ENCODE measurements around the gene MTUS2.

The MTUS2 gene

GRCh38 chr13:29532116-29532515 is 712.0 kb downstream of the MTUS2 start:
- no peak overlapping the region for H3K4me3 ChIP-seq (ENCODE audit: low read depth, low read length)
- TF ChIP-seq, protein P1, sequence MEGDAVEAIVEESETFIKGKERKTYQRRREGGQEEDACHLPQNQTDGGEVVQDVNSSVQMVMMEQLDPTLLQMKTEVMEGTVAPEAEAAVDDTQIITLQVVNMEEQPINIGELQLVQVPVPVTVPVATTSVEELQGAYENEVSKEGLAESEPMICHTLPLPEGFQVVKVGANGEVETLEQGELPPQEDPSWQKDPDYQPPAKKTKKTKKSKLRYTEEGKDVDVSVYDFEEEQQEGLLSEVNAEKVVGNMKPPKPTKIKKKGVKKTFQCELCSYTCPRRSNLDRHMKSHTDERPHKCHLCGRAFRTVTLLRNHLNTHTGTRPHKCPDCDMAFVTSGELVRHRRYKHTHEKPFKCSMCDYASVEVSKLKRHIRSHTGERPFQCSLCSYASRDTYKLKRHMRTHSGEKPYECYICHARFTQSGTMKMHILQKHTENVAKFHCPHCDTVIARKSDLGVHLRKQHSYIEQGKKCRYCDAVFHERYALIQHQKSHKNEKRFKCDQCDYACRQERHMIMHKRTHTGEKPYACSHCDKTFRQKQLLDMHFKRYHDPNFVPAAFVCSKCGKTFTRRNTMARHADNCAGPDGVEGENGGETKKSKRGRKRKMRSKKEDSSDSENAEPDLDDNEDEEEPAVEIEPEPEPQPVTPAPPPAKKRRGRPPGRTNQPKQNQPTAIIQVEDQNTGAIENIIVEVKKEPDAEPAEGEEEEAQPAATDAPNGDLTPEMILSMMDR (IDR thresholded peaks at IDR 0.05; ENCODE audit: borderline replicate concordance, insufficient read depth, low read depth, low read length): no peak

GRCh38 chr13:29532821-29533220 is 712.7 kb downstream of the MTUS2 start:
- TF ChIP-seq, protein P1 (IDR thresholded peaks at IDR 0.05; ENCODE audit: borderline replicate concordance, insufficient read depth, low read depth, low read length): no peak
- H3K4me3 ChIP-seq (ENCODE audit: low read depth, low read length): no peak overlapping the region

GRCh38 chr13:29534083-29534482 is 713.9 kb downstream of the MTUS2 start:
- TF ChIP-seq, protein P1 (IDR thresholded peaks at IDR 0.05; ENCODE audit: borderline replicate concordance, insufficient read depth, low read depth, low read length): no peak
- no peak overlapping the region for H3K4me3 ChIP-seq (ENCODE audit: low read depth, low read length)

DNA sequence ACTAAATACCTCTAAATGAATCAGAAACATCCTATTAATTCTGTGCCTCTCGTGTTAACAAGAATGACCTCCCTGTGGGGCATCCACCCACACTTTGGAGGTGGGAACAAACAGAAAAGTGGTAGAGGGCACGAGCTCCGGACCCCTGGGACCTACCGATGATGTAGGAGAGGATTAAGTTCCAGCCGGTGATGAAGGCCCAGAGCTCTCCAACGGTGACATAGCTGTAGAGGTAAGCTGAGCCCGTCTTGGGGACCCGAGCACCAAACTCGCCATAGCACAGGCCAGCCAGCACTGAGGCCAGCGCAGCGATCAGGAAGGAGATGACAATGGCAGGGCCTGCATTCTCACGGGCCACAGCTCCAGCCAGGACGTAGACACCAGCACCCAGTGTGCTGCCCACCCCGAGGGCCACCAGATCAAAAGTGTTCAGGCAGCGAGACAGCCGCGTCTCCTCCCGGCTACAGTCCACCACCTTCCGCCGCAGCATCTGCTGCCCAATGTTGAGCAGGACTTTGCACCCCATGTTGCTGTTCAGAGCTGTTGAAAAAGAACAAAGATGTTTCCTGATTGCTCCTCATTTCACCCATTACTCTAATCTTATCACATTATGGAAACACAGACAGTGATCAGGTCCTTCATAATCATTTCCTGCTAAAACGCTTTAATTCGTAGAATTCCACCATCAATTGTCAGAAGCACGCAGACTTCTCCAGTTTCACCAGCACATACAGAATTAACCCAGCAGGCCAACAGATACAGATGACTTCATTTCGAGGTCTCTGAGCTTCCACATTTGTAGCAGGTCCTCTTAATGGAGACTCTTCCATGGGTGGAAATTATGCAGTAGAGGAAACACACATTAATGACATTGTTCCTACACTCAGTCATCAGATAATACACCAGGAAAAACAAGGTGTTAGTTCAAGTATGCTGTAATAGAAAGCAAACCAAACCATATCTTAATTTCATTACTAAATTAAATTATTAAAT is 715.8 kb downstream of the MTUS2 start:
- TF ChIP-seq, protein P1 (IDR thresholded peaks at IDR 0.05; ENCODE audit: borderline replicate concordance, insufficient read depth, low read depth, low read length): no peak
- H3K4me3 ChIP-seq (ENCODE audit: low read depth, low read length): no peak overlapping the region

GRCh38 chr13:29536853-29537252 is 716.7 kb downstream of the MTUS2 start:
- TF ChIP-seq, protein P1 (IDR thresholded peaks at IDR 0.05; ENCODE audit: borderline replicate concordance, insufficient read depth, low read depth, low read length): no peak
- H3K4me3 ChIP-seq (ENCODE audit: low read depth, low read length): no peak overlapping the region

- H3K4me3 ChIP-seq (ENCODE audit: low read depth, low read length): no peak overlapping the region
- TF ChIP-seq, protein P1 (IDR thresholded peaks at IDR 0.05; ENCODE audit: borderline replicate concordance, insufficient read depth, low read depth, low read length): no peak
Measured at GRCh38 chr13:29537736-29538651, 717.9 kb downstream of the MTUS2 start.
